Stimulated activated CD4-positive, alpha-beta T cell treated with anti-CD3 and anti-CD28 coated beads, Interleukin-12 subunit alpha, Interleukin-12 subunit beta, amount 100 ng/mL, for 48 hours (primary cell): ENCODE measurements around the gene ESYT2.

Experiments used
- DNase-seq, 3 donors: peaks; one replicate each; pipeline ENCODE4 v3.0.0-alpha.2; 2020; ENCODE audit warnings: low read depth in 2 of 3, low spot score in 1 of 3

ESYT2 gene

DNA sequence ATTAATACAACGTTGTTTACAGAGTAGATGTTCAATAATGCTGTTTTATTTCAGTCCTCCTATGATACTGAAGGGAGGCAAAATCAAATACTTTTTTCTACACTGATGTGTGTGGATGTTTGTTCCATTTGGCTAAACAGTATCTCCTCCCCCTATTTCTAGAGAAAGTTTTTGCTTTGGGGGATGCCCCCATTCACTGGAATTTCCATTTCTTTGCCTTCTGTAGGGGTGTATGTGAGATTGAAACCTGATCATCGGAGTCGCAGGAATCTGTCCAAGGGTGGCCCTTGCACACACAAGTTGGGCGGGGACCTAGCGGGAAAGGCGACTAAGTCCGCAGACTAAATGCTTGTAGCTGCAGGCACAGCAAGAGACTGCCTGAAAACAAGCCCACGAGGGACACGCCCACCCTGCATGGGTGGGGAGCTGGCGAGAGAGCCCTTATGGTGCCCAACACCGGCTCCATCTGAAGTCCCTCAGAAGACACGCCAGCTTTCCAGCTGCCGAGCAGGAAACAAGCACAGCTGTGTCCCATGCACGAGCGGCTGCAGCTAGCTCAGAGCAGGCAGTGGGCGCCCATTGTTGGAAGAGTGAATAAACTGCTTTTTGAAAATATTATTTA lies 58.0 kb downstream of the ESYT2 start:
- DNase-seq = no peak

DNA sequence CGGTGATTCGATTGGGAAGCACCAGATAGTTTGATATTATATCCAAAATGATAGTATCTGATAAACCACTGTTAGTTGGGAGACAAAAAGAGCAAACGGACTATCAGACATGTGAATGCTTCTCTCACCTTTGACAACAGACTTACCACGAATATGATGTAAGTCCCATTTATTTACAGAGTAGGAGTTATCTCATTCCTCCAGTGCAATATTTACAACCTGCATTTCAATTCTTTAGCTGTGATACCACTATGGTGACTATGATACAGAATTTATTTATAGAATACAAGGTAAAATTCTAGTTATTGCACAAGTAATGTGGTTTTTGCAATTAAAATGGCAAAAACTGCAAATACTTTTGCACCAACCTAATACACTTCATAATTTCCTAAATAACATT lies 61.6 kb downstream of the ESYT2 start:
- DNase-seq = no peak

DNA sequence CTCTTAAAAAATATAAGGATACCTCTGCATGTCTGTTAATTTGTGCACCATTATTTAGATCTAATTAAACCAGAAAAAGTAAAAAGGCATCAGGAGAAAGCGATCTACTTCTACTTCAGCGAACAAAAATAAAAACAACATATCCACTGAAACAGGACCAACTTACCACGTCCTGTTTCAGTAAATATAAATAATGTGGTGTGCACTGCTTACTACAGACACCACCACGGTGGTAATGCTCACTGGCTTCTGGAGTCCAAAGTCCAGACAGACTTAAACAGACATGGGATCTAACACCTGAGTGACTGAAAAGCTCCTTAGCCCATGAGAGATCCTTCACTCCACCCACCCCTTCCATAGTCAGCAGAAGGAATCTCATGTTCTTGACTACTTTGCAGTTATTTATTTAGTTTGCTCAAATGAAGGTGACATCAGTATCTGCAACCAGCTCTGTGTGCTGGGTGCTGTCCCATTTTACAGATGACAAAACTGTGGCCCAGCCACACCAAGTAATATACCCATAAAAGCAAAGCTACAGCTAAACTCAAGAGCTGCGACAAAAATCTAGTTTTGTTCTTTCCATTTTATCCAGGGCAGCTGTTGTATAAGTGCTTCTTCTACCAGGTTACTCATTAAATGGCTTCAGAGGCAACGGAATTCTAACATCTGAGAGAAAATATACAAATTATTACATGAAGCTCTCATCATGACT lies 62.6 kb downstream of the ESYT2 start:
- DNase-seq = no peak

DNA sequence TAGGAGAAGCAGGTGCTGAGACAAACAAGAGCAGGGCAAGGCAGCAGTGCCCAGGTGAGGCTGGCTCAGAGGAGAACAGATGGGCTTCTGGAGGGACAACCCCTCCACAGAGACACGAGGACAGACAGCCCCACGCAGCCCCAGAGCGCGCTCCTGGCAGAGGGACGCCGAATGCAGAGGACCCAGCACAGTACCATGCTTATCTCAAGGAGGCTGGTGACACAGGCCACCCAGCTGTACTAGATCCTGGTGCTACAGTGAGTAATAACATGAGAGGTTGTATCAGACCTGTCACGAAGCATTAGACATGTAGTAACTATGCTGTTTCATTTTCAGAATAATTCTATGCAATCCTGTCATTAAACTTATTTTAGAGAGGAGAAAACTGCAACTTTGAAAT lies 64.3 kb downstream of the ESYT2 start:
- no peak for DNase-seq

DNA sequence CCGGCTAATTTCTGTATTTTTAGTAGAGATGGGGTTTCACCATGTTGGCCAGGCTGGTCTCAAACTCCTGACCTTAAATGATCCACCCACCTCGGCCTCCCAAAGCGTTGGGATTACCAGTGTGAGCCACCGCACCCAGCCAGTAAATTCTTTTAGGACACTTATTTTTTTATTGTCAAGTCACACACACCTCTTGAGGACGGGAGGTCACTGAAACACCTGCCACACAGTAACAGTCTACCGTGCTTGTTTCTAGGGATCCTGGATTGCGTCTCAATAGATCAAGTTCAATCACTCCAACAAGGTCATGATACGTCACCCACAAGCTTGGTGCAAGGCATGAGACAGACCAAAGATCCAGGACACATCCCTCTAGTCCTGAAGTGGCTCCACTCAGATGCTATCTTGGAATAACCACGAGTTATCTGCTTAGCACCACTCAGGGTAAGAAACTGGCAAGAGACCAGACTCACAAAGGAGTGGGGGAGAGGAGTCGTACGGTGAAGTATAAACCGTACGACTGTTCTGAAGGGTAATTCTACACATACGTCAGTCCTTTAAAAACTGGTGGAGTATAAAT lies 65.8 kb downstream of the ESYT2 start:
- DNase-seq = no peak

DNA sequence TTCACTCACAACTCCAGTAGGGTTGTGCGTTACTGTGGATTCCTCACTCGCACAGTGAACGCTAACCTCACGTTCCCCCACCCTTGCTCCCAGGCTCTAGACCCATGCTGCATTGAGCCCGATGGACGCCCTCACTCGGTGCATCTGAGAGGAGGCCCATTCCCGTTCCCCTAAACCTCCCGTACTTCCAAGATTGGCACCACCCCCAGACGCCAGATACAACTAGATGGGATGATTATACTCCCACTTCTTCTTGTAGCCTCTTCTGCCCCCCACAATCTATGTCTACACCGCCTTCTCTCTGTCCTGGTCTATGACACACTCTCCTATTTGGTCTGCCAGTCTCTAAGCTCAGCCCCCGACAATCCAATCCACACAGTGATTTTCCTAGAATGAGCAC lies 67.4 kb downstream of the ESYT2 start:
- no peak for DNase-seq

DNA sequence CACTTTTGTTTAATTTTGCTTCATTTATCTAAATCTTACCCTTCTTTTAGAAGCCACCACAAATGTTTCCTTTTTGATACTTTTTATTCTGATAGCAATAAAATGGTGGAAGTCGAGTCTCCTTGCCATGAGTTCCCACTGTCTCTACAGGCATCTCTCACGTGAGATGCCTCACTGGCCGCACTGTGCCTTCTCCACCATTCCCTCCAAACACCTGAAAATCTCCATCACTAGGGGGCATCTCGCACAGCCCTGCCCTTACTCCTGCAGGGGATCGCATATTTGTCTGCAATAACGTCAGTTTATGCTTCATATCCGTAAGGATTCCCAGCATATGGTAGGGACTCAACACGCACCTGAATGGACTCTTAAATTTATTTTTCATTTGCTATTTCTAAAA lies 68.4 kb downstream of the ESYT2 start:
- DNase-seq = no peak

DNA sequence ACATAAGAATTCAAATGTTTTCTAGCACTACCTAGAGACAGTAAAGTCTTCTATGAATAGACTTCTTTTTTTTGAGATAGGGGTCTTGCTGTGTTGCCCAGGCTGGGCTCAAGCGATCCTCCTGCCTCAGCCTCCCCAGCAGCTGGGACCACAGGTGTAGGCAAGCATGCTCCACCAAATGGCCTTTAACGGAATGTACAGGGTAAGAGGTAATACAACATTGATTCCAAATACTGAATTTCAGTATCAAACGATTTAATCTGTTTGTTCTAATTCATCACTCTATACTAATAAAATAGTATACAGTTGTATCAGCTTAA lies 68.9 kb downstream of the ESYT2 start:
- DNase-seq = no peak

DNA sequence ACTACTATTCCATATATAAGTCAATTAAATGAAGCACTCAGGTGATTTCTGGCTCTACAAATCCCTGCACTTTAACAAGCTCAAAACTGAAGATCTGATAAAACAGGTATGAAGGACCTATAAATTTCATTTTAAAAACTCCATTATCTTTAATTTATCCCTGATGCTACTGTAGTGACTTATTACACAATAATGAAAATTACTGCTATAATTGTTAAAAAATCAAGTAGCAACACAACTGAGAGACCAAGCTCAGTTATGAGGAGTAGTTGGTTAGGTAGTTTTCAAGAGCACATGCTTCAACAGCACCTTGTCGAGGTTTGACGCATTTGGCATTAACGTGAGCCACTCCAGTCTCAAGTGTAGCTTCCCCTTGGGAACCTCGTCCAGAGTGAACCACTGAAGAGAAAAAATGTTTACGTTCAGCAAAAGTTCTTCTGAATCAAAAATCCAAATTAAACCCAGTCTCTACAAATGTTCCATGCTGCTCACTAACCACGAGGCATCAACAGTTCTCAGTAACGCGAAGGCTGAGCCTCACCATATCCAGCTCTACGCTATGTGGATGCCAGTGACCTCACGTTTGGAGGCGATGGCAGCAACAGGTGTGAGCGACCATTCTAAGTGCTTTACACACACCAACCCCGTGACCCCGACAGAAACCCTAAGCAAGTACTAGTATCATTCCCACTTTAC lies 69.4 kb downstream of the ESYT2 start:
- no peak for DNase-seq

DNA sequence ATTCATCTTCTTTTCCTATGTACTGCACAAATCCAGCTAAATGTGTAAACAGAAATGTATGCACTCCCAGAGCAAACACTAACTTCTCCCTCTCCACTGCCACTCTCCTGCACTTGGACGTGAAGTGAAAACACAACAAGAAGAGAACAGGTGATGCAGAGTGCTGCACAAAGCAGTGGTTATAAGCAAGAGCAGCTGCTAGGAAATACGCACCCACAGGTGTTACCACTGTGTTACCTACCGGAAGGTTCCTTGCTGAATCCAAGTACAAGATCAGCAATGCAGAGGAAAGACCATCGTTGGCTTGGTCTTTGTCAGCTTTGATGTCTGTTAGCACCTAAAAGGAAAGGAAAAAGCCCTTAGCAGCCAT lies 70.1 kb downstream of the ESYT2 start:
- DNase-seq = no peak

DNA sequence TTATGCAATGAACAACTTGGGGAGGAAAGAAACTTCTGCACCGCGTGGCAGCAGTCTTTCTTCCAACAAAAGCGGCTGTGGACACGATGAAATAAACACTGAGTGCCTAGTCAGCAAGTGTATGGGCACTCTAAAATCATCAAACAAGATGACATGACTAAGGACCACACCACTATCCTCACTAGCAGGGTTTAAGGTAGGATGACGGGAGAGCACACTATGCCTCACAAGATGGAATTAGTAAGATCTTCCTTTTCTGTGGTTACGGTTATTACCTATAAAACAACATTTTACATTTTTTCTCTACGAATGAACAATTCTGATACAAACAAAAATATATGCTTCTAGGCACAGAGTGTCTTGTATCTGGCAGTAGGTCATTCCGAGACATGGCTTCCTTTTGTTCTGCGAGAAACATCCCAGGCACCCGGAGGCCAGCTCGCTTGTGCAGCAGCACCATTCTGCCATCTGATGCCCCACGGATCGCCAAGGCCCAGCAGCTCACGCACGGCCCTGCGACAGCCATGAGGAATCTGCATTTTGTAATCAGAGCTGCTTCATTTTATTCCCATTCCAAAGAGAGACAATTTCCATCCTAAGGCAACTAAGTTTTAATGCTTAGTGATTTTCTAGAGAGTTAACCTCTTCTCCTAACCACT lies 70.6 kb downstream of the ESYT2 start:
- DNase-seq = no peak

DNA sequence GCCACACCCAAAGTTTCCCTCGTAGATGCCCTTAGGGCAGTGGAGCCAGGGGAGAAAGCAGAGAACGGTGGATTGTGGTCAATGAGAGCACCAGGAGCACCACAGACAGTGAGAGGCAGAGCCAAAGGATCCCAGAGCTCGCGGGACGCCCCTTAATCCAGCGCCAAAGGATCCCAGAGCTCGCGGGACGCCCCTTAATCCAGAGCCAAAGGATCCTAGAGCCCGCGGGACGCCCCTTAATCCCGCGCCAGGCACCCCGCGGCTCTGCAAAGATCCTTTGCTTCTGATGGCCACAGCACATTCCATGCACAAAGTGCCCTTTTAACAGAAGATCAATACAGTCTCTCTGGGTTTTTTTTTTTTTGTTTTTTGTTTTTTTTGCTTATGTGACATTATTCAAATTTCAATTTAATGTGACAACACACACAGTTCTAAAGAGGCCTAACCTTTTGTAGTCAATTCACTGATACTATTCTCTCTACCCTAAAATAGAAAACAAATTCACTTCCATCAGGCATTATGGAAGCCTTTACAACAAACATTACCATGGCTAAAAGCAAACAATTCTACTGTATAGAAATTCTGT lies 71.8 kb downstream of the ESYT2 start:
- DNase-seq = no peak

DNA sequence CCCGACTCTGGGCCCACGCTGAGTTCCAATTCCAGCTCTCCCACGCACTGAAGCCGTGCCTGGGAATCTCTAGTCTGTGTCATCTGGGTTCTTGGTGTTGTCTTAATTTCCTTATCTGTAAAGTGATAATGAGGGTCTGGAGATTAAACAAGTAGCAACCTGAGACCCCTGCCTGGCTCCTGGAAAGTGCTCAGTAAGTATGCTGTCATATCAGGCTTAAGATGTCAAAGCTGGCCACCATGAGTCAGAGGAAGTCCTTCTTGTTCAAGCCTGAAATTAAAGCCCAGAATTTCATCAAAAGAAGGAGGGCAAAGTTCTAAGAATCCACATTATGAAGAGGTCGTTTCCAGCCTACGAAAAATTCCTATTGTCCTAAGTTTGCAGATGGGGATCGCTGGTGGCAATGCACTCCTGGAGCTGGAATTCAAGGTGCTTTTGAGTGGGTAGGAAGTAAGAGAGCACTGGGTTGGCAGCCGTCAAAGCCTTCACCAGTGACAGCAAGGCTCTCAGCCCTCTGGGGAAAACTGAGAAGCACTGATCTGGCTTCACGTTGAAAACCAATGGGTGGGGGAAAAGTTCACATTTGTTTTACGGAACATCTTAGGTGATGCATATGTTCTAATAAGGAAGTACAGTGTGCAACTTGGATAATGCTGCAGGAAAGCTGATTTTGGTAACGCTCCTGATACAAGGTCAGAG lies 74.4 kb downstream of the ESYT2 start:
- no peak for DNase-seq

DNA sequence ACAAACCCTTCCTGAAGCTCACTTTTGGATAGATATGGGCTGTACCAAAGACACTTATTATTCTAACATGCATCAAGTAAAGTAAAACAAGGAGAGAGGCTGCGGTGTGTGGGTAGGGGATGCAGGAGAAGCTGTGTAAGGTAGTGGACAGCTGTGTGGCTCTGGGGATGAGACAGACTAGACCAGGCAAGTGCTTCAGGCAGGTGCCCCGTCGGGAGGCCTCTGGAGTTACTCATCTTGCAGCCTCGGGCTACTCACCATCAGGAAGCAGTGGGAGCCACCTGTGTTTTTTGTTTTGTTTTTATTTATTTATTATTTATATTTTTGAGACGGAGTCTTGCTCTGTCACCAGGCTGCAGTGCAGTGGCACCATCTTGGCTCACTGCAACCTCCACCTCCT lies 75.4 kb downstream of the ESYT2 start:
- no peak for DNase-seq

DNA sequence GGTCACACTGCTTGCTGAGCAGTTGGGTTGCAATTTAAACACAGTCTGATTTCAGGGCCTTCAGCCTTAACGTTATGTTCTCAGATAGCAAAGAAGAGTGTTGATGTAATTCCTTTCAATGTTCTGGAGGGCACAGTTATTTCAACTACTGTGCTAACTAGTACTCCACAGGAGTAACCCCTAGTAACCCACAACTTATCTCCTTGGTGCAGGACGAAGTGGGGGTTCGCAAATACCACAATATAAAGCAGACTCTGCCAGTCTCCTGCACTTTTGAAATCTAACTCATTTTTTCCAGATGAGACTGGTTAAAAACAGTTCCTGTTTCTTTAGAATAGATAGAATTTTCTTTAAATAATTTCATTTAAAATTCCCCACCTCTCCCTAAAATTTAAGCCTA lies 77.6 kb downstream of the ESYT2 start:
- no peak for DNase-seq

DNA sequence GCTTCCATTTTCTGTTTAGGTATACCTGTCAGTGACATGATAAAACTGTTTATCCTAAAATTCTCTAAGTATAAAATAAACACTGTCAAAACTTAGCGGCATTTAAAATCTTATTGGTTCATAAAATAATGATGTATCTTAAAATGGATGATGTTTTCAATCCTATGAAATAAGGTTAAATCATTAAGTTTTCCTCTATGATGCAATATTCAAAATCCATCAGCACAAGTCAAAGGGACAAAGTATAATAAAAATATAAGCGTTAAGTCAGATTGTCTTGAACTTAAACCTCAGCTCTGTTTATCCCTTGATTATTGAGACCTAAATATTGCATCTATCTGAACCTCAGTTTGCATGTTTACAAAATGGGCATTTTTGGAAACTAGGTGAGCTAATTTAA lies 78.1 kb downstream of the ESYT2 start:
- DNase-seq = no peak

DNA sequence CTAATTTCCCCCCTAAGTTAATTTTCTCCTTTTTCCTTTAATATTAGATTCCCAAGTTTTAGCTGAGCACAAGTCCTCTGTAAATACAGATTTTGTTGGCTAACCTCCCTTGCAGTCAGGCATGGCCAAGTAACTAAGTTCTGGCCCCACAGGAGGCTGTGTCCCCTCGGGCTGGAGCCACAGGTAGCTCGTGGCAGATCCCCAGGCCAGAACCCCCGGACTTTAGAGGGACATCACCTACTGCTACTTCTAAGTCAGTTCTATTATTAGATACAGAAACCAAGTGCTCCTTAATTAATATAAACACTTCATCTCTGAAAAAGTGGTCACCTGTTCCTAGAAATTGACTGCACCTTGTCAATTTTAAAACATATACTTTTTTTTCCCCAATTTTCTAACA lies 78.6 kb downstream of the ESYT2 start:
- DNase-seq = no peak

DNA sequence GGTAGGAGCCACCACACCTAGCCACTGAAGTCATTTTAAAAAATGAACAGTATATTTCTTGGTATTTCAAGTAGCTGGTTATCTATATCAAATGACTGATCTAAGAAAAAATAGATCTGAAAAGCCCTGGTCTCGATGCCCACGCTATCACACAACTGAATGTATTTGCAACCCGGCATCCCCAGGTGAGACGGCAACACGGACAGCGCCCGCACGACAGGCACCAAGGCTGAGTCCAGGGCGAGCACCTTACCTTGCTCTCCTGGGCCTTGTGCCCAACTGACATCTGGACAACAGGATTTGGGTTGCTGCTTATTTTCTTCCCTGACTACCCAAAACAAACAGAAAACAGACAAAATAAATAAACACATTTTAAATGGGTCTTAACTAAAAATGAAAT lies 79.9 kb downstream of the ESYT2 start:
- no peak for DNase-seq

DNA sequence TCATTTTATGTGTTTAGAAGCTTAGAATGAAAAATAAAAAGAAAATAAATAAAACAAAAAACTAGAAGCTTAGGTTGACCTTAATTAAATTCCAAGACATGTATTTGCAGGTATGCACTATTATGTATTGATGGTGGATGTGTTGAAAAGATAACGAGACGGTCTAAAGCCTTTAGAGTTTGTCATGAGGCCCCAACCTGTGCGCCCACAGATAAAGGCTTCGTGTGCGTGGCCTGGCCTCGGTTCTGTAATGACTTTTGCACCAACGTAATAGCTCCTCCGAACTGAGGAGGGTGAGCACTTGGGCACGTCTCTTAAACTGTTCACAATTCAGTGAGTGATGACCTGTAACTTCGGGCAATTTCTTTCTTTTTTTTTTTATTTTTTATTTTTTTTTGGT lies 81.0 kb downstream of the ESYT2 start:
- no peak for DNase-seq

DNA sequence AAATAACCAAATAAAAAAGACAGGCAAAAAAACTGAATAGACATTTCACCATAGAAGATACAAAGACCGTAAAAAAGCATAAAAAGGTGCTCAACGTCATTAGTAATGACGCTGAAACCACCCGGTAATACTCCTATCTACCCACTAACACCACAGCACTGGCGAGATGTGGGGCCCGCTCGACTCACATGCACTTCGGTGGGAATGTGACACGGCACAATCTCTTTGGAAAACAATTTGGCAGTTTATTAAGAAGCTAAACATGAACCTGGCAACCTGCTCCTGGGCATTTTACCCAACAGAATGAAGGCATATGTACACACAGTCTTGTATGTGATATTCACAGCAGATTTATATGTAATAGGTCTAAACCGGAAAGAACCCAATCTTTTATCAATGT lies 81.9 kb downstream of the ESYT2 start:
- DNase-seq = no peak

DNA sequence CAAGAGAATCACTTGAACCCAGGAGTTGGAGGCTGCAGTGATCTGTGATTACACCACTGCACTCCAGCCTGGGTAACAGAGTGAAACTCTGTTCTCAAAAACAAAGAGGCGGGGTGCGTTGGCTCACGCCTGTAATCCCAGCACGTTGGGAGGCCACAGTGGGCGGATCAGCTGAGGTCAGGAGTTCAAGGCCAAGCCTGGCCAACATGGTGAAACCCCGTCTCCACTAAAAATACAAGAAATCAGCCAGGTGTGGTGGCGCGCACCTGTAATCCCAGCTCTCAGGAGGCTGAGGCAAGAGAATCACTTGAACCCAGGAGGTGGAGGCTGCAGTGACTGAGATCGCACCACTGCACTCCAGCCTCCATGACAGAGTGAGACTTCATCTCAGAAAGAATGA lies 82.4 kb downstream of the ESYT2 start:
- DNase-seq = no peak
